ENCODE results near the gene CMIP. TPM values are rescaled to one million over a fixed set of nuclear protein-coding genes. Genes with fewer than 3 reads are reported as not detected.

CMIP gene
- total and polyA plus RNA-seq, 7 donors: 1.4 to 8.9 (median 4.1) TPM

DNA sequence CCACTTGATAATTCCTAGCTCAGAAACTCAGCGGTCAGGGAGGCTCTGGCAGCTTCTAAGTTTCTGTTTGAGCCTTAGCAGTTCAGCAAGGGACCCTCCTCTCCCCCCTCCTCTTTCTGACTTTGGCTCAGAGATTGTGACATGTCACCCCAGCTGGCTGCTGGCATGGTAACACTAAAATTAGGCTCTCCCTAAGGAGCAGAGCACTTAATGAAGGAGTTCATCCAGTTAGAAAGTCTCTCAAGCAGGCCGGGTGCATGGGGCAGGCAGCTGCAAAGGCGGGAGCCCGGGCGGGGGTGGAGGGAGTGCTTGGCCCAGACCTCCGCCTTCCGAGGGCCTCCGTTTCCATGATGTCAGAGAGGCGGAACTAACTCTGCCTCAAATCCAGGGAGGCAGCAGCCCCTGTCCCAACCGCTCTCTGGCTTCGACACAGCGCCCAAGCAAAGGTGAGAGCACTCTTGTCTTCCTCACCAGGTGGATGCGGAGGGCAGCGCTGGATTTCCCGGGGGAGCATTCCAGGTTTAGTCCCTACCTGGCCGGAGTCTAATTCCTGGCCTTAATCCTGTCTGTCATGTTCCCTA is 206.5 kb downstream of the CMIP start:
- Histone ChIP-seq H3K9me3 (no peaks in the 10 kb centered on the region), H3K4me3 (peak overlapping the region; percentile 22), H3K27me3 (ENCODE audit: insufficient read depth in 3 of 3, low read length in 2 of 3) (peaks cover 0 to 2% (median 0%) of the 10 kb centered on the region in 3 donors), H3K4me1 (no peaks in the 10 kb centered on the region), H3K27ac (no peak overlapping the region), H3K36me3 (ENCODE audit: insufficient read depth in 1 of 2, low read depth in 1 of 2) (no peaks in the 10 kb centered on the region)
- WGBS, 3 donors: 42 to 64% (median 57%) methylated on average over 16 of the region's 16 CpGs
- peak; percentile 62 to 83 for DNase-seq
- intact Hi-C loops (cut with DNase I): no loop called here
- peak in 2 of 4 donors; percentile 53 for ATAC-seq
- TF ChIP-seq, protein P1, sequence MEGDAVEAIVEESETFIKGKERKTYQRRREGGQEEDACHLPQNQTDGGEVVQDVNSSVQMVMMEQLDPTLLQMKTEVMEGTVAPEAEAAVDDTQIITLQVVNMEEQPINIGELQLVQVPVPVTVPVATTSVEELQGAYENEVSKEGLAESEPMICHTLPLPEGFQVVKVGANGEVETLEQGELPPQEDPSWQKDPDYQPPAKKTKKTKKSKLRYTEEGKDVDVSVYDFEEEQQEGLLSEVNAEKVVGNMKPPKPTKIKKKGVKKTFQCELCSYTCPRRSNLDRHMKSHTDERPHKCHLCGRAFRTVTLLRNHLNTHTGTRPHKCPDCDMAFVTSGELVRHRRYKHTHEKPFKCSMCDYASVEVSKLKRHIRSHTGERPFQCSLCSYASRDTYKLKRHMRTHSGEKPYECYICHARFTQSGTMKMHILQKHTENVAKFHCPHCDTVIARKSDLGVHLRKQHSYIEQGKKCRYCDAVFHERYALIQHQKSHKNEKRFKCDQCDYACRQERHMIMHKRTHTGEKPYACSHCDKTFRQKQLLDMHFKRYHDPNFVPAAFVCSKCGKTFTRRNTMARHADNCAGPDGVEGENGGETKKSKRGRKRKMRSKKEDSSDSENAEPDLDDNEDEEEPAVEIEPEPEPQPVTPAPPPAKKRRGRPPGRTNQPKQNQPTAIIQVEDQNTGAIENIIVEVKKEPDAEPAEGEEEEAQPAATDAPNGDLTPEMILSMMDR (IDR thresholded peaks at IDR 0.05): no peak

DNA sequence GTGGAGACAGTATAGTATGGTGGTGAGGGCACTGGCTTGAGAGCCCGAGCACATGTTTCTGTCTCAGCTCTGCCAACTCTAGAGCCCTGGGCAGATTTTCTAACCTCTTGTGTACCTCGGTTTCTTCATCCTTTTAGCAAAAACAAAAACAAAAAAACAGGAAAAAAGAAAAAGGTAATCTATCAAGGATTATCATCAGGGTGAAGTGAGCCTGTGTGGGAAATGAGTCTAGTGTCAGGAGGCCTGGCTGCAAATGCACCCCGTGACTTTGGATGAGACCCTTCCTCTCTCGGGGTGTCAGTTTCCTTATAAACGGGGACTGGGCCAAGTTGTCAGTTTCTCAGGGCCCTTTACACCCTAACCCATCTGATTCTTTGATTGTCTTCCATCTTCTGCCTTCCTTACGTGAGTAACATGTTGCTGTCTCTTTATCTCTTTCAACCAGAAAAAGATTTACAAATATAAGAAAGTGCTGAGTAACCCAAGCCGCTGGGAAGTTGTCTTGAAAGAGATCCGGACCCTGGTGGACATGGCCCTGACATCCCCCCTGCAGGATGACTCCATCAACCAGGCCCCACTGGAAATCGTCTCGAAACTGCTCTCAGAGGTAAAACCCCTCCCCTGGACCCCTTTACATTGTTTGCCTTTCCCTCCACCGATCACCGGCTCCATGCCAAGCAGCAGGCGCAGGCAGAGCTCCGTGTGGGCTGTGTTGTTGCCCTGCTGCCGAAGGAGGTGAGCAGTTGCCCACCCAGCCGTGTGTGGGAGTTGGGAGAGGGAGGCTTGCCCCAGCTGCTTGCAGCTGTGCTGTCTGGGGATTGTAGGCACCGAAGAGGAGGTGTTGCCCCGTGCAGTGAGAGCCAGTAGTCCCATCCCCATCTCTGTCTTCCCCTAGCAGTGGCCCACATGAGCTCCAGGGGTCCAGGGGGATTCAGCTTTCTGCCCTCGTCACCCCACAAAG is 207.4 kb downstream of the CMIP start:
- no peaks in the 10 kb centered on the region for H3K9me3 ChIP-seq
- no peak overlapping the region for H3K27ac ChIP-seq
- peaks cover 0 to under 1% (median 0%) of the 10 kb centered on the region in 3 donors for H3K27me3 ChIP-seq (ENCODE audit: insufficient read depth in 3 of 3, low read length in 2 of 3)
- no peak overlapping the region for H3K4me3 ChIP-seq
- intact Hi-C loops (cut with DNase I): no loop called here
- no peaks in the 10 kb centered on the region for H3K4me1 ChIP-seq
- WGBS, 3 donors: 62 to 70% (median 67%) methylated on average over 19 of the region's 19 CpGs
- TF ChIP-seq, protein P1 (IDR thresholded peaks at IDR 0.05): no peak
- H3K36me3 ChIP-seq (ENCODE audit: insufficient read depth in 1 of 2, low read depth in 1 of 2): no peaks in the 10 kb centered on the region
- ATAC-seq: no peak
- DNase-seq: no peak

DNA sequence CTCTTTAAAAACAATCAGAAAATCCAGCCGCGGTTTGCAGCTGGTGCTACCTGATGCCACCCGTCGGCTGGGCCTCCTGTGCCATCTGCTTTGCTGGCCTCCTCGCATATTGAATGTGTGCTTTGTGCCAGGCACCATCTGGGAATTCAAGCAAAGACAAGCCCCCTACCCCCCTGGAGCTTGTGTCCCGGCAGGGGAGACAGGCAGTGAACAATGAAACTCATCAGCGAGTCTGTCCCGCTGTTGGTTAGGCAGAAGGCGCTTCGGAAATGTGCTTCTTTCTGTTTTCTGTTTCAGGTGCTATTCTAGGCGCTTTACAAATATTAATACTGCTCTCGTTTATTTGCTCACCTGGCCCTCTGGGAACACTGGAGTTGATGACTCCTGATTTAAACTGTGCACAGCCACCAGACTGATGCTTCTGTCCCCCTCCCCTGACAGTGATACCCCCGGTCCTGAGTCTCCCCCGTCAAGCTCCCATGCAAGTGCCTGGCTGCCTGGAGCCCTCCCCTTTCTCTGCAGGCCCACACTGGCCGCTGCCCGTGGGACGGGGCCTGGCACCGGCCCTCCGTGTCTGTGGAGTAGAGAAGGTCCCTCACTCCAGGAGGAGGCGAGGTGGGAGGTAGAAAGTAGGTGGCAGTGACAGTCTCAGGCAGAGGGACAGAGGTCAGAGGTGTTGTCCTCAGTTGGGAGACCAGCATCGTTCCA is 208.3 kb downstream of the CMIP start:
- H3K9me3 ChIP-seq: no peaks in the 10 kb centered on the region
- TF ChIP-seq, protein P1 (IDR thresholded peaks at IDR 0.05): no peak
- no peak for ATAC-seq
- 80 to 88% (median 84%) methylated on average over 21 of the region's 21 CpGs for WGBS, 3 donors
- intact Hi-C loops (cut with DNase I): no loop called here
- no peak overlapping the region for H3K4me3 ChIP-seq
- H3K4me1 ChIP-seq: no peaks in the 10 kb centered on the region
- H3K27ac ChIP-seq: no peak overlapping the region
- DNase-seq: no peak
- H3K27me3 ChIP-seq (ENCODE audit: insufficient read depth in 3 of 3, low read length in 2 of 3): no peaks in the 10 kb centered on the region
- no peaks in the 10 kb centered on the region for H3K36me3 ChIP-seq (ENCODE audit: insufficient read depth in 1 of 2, low read depth in 1 of 2)

DNA sequence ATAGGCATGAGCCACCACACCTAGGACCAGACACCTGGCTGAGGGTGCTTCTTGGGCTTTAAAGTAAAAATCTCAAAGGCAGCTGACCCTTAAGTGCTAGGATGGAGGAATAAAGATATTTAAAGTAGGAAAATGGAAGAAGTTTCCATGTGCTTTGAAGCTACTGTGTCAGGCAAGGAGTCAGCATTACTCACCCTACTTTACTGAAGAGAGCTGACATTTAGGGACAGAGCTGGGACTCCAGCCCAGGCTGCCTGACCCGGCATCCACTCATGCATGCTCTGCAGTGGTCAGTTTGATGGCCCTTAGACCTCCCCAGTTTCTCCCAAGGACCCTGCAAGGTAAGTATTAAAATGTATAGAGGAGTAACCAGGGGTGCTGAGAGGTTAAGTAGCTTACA is 209.7 kb downstream of the CMIP start:
- TF ChIP-seq, protein P1 (IDR thresholded peaks at IDR 0.05): no peak
- intact Hi-C loops (cut with DNase I): no loop called here
- DNase-seq: no peak
- Histone ChIP-seq H3K27ac (no peak overlapping the region), H3K4me1 (no peaks in the 10 kb centered on the region), H3K4me3 (no peak overlapping the region), H3K36me3 (ENCODE audit: insufficient read depth in 1 of 2, low read depth in 1 of 2) (no peaks in the 10 kb centered on the region), H3K27me3 (ENCODE audit: insufficient read depth in 3 of 3, low read length in 2 of 3) (no peaks in the 10 kb centered on the region), H3K9me3 (no peaks in the 10 kb centered on the region)
- ATAC-seq: no peak
- 71 to 93% (median 85%) methylated on average over 1 of the region's 1 CpG for WGBS, 3 donors
